ENCODE results near the gene MAP3K9. TPM values are rescaled to one million over a fixed set of nuclear protein-coding genes. Genes with fewer than 3 reads are reported as not detected.

The MAP3K9 gene
- total and polyA plus RNA-seq, 12 donors, result 0.37 to 2.4 (median 1.4) TPM

GRCh38 chr14:70685474-70686197 is 123.7 kb downstream of the MAP3K9 start:
- no peak for ATAC-seq
- no peaks in the 10 kb centered on the region for H3K4me1 ChIP-seq

GRCh38 chr14:70683983-70684382 is 125.3 kb downstream of the MAP3K9 start:
- no peak overlapping the region for H3K27ac ChIP-seq
- WGBS, 2 donors, result 59 to 67% methylated on average over 6 of the region's 6 CpGs
- no peak overlapping the region for H3K4me3 ChIP-seq
- no peaks in the 10 kb centered on the region for H3K27me3 ChIP-seq
- DNase-seq (no peak), ATAC-seq (no peak)
- no peaks in the 10 kb centered on the region for H3K4me1 ChIP-seq
- no peaks in the 10 kb centered on the region for H3K9me3 ChIP-seq
- no peaks in the 10 kb centered on the region for H3K36me3 ChIP-seq
- TF ChIP-seq CTCF (IDR thresholded peaks at IDR 0.05), result no peak
- intact Hi-C loops (cut with DNase I), result no loop called here

More at GRCh38 chr14:70685474-70686197, 123.7 kb downstream of the MAP3K9 start:
- H3K36me3 ChIP-seq, result no peaks in the 10 kb centered on the region
- intact Hi-C loops (cut with DNase I), result no loop called here
- 80 to 87% methylated on average over 7 of the region's 7 CpGs for WGBS, 2 donors
- no peaks in the 10 kb centered on the region for H3K9me3 ChIP-seq
- H3K4me3 ChIP-seq, result no peak overlapping the region
- TF ChIP-seq CTCF (IDR thresholded peaks at IDR 0.05), result no peak
- no peaks in the 10 kb centered on the region for H3K27me3 ChIP-seq
- H3K27ac ChIP-seq, result no peak overlapping the region
- DNase-seq, result no peak

GRCh38 chr14:70680748-70681147 is 128.6 kb downstream of the MAP3K9 start:
- TF ChIP-seq CTCF (IDR thresholded peaks at IDR 0.05), result no peak
- Histone ChIP-seq H3K27ac (no peak overlapping the region), H3K4me1 (no peaks in the 10 kb centered on the region), H3K9me3 (no peaks in the 10 kb centered on the region), H3K27me3 (peaks cover 0 to 3% (median 0%) of the 10 kb centered on the region in 7 donors), H3K36me3 (no peaks in the 10 kb centered on the region), H3K4me3 (no peak overlapping the region)
- 95 to 98% methylated on average over 2 of the region's 2 CpGs for WGBS, 2 donors
- no peak for DNase-seq
- intact Hi-C loops (cut with DNase I), result no loop called here
- no peak for ATAC-seq

GRCh38 chr14:70677341-70677740 is 132.0 kb downstream of the MAP3K9 start:
- no peak overlapping the region for H3K27ac ChIP-seq
- intact Hi-C loops (cut with DNase I), result no loop called here
- H3K9me3 ChIP-seq, result no peaks in the 10 kb centered on the region
- WGBS, 2 donors, result 91 to 93% methylated on average over 6 of the region's 6 CpGs
- H3K27me3 ChIP-seq, result peaks cover 0 to 3% (median 0%) of the 10 kb centered on the region in 7 donors
- no peak overlapping the region for H3K4me3 ChIP-seq
- TF ChIP-seq CTCF (IDR thresholded peaks at IDR 0.05), result no peak
- no peak for DNase-seq
- ATAC-seq, result no peak
- no peaks in the 10 kb centered on the region for H3K36me3 ChIP-seq
- H3K4me1 ChIP-seq, result no peaks in the 10 kb centered on the region

Other genes with a start within 250 kb of the MAP3K9 start
- gene MED6, start 208.9 kb downstream of the MAP3K9 start, total RNA-seq, result 10 to 100 TPM; 19.2 to 26.6 (median 22.0) TPM
- 10 to 100 TPM in 1 of 2 donors, 1 to 10 TPM in 1; 7.8 to 17.0 TPM for gene MED6, start 208.9 kb downstream of the MAP3K9 start, polyA plus RNA-seq
- 1 to 10 TPM in 6 of 10 donors, under 1 TPM in 4; 0.31 to 2.9 (median 1.6) TPM for gene TTC9, start 167.6 kb downstream of the MAP3K9 start, total RNA-seq
- gene TTC9, start 167.6 kb downstream of the MAP3K9 start, polyA plus RNA-seq, result under 1 TPM; 0.22 to 0.84 TPM
- 10 to 100 TPM; 27.4 to 66.6 (median 48.2) TPM for gene PCNX1, start 97.9 kb upstream of the MAP3K9 start, total RNA-seq
- gene PCNX1, start 97.9 kb upstream of the MAP3K9 start, polyA plus RNA-seq, result 1 to 10 TPM; 4.5 to 7.9 TPM

All from heart right ventricle (tissue), 16 donors.